HK-2 (cell line): ENCODE measurements around the gene C1orf105.

ENCODE experiments used
- DNase-seq: peaks from one replicate; pipeline ENCODE4 v3.0.0-alpha.2; 2018; ENCODE audit not compliant: unreplicated experiment

C1orf105 gene

GRCh38 chr1:172397221-172397620 is 23.3 kb upstream of the C1orf105 start:
- no peak for DNase-seq

GRCh38 chr1:172397633-172398032 is 22.9 kb upstream of the C1orf105 start:
- no peak for DNase-seq

GRCh38 chr1:172398193-172398592 is 22.3 kb upstream of the C1orf105 start:
- DNase-seq: no peak

- peak; percentile 65 for DNase-seq
Measured at GRCh38 chr1:172398970-172399755, 21.3 kb upstream of the C1orf105 start.

- no peak for DNase-seq
Measured at GRCh38 chr1:172399756-172400721, 20.4 kb upstream of the C1orf105 start.

GRCh38 chr1:172400722-172401105 is 19.8 kb upstream of the C1orf105 start:
- DNase-seq: no peak

GRCh38 chr1:172401477-172401876 is 19.0 kb upstream of the C1orf105 start:
- DNase-seq: no peak

GRCh38 chr1:172401892-172402291 is 18.6 kb upstream of the C1orf105 start:
- no peak for DNase-seq

GRCh38 chr1:172402878-172403569 is 17.5 kb upstream of the C1orf105 start:
- no peak for DNase-seq

- DNase-seq: no peak
Measured at GRCh38 chr1:172404121-172404520, 16.4 kb upstream of the C1orf105 start.

- no peak for DNase-seq
Measured at GRCh38 chr1:172405912-172406311, 14.6 kb upstream of the C1orf105 start.

GRCh38 chr1:172406968-172407367 is 13.5 kb upstream of the C1orf105 start:
- no peak for DNase-seq

GRCh38 chr1:172408958-172409357 is 11.5 kb upstream of the C1orf105 start:
- DNase-seq: no peak

GRCh38 chr1:172410027-172410426 is 10.5 kb upstream of the C1orf105 start:
- DNase-seq: no peak

- no peak for DNase-seq
Measured at GRCh38 chr1:172411791-172412338, 8.6 kb upstream of the C1orf105 start.

- no peak for DNase-seq
Measured at GRCh38 chr1:172414331-172414730, 6.2 kb upstream of the C1orf105 start.

- DNase-seq: no peak
Measured at GRCh38 chr1:172416496-172417035, 3.9 kb upstream of the C1orf105 start.

GRCh38 chr1:172417557-172417956 is 2.9 kb upstream of the C1orf105 start:
- DNase-seq: no peak

- DNase-seq: no peak
Measured at GRCh38 chr1:172421974-172422604, 1.6 kb downstream of the C1orf105 start.

- DNase-seq: no peak
Measured at GRCh38 chr1:172423336-172423735, 2.9 kb downstream of the C1orf105 start.

- DNase-seq: no peak
Measured at GRCh38 chr1:172425339-172425738, 4.9 kb downstream of the C1orf105 start.
